Embryonic facial prominence (tissue), 1 donor: ENCODE measurements around the gene PLCB3.
A peak's percentile ranks its signal among the peaks of the same experiment; 100 is the strongest.

Source experiments
- DNase-seq: peaks from one replicate; pipeline ENCODE4 v3.0.0-alpha.2; 2016; ENCODE audit errors: extremely low spot score

The PLCB3 gene

GRCh38 chr11:64222651-64223000 lies 28.7 kb upstream of the PLCB3 start:
- DNase-seq = no peak

- DNase-seq = no peak
Observed at GRCh38 chr11:64223001-64223651, 28.2 kb upstream of the PLCB3 start.

DNA sequence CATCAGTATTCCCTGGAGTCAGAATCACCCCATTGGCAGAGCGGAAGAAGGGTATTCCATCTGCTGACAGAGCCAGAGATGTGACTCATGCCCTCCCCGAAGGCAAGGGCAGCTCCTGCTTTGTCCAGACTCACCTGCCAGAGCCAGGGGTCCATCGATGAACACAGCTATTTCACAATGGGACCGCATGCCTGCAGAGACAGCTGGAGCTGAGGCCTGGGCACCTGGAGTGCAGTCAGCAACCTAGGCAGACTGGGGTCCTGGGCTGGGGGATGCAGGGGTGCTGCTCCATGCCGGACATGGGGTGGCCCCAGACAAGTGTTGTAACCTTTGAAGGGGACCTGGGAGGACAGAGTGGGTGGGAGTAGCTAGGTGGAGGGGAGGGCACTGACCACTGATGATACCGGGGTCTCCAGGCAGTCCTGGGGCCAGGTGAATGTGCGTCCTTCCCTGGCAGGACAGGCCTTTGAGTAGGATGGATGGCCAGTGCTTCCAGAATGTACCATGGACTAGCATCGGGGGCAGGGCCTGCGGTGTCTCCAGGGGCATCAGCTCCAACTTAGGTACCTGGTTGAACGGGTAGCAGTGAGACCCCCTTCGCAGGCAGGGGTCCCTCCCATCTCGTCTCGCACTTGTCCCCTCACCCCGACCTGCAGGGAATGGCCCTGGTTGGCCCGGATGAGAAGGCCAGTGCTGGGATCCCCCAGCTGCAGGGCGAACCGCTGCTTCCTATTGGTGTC lies 27.0 kb upstream of the PLCB3 start:
- no peak for DNase-seq

DNA sequence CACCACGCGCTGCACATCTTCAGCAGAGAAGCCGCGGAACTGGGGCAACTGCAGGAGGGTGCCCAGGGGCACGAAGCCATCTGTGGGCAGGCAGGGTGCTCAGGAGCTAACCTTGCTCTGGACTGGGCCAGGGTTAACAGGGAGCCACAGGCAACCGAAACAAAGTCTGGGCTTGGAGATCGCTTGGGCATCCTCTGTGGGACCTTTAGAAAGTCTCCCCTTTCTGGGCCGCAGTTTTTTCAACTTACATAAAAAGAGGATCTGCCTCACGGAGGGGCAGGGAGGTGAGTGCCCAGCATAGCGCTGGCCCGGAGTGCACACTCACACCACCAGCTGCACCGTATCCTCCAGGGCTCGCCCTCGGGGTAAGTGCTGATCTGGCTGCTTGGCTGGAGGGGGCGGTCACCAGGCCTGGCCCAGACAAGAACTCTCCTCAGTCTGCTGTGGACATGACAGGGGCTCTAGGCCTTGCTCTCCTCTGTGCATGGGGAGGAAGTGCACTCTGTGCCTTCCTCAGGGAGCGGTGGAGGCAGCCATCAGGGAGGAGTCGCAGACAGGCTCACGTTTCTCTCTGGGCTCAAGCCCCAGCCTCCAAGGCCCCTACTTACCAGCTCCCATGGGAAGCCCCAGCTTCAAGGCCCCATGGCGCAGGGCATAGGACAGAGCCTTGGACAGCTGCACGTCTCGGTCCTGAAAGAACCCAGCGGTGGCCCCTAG lies 26.3 kb upstream of the PLCB3 start:
- no peak for DNase-seq

DNA sequence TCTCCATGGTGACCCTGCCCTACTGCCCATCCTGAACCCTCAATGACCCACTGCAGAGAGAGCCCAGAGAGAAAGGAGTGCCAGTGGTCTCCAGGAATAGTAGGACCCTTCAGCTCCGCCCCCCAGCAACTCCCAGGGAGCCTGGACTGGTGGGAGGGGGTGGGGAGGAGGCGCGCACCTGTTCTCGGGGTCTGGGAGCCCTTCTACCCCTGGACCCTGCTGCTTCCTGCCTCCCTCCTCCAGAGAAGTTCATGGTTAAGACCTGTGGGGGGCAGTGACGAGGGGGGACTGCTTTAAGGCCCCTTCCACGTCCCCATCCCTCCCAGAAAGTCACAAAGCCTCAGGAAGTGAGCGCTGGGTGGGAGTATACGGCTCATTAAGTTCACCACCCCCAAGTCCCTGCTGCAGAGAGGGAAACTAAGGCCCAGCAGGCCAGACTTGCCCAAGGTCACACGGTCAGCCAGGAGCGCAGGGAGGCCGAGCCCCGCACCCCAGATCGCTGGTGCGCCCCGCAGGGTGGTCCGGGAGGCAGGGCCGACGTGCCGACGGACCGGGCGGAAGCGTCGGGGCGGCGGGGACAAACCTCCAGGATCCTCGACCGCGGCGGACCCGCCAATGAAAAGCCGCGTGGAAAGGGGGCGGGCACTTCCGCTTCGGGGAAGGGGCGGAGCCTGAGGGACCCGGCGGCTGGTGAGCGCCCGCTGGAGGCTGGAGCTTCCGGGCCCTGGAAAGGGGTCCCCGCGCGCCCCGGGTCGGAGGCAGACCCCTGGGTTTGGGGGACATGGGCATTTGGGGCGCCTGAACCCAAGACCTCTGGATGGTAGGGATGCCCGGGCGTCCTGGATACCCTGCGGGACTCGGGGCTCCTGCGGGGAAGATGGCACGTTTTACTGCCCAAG lies 25.5 kb upstream of the PLCB3 start, which contains the start of the genes NUDT22 and TRPT1:
TSS of gene NUDT22 (plus strand) at position 667 of the 899 bp plus-strand sequence. CDS start 379 bp downstream, outside the sequence.
TSS of gene TRPT1 (minus strand) at position 579 of the 899 bp plus-strand sequence. CDS start at position 253, 326 bp downstream.
- no peak for DNase-seq

DNA sequence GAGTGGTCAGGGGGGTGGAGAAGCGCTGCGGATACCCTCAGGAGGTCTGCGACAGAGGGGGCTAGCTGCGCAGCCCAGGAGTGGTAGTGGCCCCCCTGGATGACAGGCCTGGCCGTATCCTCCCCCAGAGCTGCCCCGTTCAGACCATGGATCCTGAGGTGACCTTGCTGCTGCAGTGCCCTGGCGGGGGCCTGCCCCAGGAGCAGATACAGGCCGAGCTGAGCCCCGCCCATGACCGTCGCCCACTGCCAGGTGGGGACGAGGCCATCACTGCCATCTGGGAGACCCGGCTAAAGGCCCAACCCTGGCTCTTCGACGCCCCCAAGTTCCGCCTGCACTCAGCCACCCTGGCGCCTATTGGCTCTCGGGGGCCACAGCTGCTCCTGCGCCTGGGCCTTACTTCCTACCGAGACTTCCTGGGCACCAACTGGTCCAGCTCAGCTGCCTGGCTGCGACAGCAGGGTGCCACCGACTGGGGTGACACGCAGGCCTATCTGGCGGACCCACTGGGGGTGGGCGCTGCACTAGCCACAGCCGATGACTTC lies 24.8 kb upstream of the PLCB3 start:
- DNase-seq = no peak

GRCh38 chr11:64227405-64227956 lies 23.8 kb upstream of the PLCB3 start:
- no peak for DNase-seq

DNA sequence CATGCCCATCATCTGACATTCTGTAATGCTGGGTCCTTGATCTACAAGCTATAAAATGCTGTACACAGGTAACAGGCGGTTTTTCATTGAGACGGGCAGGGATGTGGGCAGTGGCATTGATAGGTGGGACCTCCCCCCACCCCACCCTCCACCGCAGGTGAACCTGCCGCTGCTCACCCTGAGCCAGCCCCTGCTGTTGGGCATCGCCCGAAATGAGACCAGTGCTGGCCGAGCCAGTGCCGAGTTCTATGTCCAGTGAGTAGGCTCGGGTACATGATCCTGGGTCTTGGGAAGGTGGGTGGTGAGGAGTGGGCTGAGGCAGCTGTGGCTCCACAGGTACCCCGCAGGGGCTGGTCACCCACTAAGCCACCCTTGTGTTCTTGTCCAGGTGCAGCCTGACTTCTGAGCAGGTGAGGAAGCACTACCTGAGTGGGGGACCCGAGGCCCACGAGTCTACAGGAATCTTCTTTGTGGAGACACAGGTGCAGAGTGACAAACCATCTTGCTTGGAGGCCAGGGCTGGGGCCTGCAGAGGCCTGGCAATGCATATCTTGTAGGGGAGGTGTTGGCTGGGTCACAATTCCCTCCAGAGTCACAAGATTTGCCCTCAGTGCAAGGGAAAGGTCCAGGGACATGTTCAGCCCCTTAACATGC lies 22.1 kb upstream of the PLCB3 start:
- DNase-seq = no peak

DNA sequence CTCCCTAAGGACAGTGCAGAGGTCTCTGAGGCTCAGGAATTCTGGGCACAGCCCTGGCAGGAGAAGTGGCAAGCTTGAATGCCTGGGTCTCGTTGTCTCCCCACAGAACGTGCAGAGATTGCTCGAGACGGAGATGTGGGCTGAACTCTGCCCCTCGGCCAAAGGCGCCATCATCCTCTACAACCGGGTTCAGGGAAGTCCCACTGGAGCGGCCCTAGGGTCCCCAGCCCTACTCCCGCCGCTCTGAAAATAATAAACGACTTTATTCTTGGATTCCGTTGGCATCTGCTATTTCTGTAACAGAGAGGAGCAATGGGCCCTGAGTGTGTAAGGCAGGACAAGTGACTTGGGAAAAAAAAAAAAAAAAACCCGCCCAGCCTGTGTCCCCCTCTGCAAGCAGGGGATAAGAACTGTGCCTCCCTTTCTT lies 21.6 kb upstream of the PLCB3 start:
- no peak for DNase-seq

- peak; percentile 62 for DNase-seq
Observed at GRCh38 chr11:64230171-64230984, 21.0 kb upstream of the PLCB3 start, which contains the start of gene DNAJC4. Gene DNAJC4, plus strand, starts transcription at chr11:64230548. Its CDS starts 307 bp downstream, at chr11:64230855.

GRCh38 chr11:64230985-64231365 lies 20.4 kb upstream of the PLCB3 start:
- no peak for DNase-seq

DNA sequence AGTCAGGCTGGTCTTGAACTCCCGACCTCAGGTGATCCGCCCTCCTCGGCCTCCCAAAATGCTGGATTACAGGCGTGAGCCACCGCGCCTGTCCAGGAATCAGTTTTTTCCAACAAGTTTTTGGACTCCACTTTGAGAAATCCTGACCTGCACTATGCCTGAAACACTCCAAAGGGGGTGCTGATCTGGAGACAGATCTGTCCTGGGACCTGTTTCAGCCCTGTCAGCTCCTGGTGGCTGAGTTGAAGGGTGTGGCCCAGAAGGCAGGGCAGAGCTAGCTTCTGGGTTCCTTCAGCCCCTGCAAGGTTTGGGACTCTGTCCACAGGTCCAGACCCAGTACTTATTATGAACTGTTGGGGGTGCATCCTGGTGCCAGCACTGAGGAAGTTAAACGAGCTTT lies 19.8 kb upstream of the PLCB3 start:
- DNase-seq = no peak

GRCh38 chr11:64232182-64232966 lies 19.0 kb upstream of the PLCB3 start:
- DNase-seq = no peak

DNA sequence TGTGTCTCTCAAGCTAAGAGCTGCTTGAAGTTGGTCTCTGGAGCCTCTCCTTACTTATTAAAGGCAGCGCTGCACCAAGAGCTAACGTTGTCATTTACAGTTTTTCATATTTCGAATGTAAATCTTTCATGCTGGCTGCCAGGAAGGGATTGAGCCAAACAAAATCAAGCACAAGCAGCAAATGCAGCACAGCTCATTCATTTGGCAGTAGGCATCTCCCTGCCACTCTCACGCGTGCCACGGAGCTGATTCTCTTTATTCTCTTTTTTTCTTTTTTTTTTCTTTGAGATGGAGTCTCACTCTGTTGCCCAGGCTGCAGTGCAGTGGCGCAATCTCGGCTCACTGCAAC lies 18.4 kb upstream of the PLCB3 start:
- DNase-seq = no peak

DNA sequence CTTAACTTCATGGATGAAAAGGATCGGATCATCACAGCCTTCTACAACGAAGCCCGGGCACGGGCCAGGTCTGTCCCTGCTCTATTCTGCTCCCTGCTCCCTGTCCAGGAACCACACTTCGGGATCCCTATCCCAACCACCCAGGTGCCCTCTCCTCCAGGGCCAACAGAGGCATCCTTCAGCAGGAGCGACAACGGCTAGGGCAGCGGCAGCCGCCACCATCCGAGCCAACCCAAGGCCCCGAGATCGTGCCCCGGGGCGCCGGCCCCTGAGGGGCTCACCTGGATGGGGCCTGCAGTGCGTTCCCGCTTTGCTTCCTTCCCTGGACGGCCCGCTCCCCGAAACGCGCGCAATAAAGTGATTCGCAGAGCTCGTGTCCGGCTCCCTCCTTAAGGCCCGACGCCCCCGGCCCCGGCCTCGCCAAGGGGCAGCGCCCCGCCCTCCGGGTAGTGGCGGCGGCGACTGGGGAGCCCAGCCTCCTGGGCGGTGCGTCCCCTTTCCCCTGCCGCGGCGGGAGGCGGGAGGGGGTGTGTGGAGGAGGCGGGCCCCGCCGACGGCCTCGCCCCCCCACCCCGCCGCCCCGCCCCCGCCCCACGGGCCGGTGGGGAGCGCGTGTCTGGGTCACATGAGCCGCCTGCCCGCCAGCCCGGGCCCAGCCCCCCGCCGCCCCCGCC lies 17.3 kb upstream of the PLCB3 start, which contains the start of gene VEGFB:
TSS of gene VEGFB (plus strand) at position 672 of the 674 bp plus-strand sequence. CDS start 250 bp downstream, outside the sequence.
- DNase-seq = no peak

- no peak for DNase-seq
Observed at GRCh38 chr11:64234647-64235379, 16.5 kb upstream of the PLCB3 start.

DNA sequence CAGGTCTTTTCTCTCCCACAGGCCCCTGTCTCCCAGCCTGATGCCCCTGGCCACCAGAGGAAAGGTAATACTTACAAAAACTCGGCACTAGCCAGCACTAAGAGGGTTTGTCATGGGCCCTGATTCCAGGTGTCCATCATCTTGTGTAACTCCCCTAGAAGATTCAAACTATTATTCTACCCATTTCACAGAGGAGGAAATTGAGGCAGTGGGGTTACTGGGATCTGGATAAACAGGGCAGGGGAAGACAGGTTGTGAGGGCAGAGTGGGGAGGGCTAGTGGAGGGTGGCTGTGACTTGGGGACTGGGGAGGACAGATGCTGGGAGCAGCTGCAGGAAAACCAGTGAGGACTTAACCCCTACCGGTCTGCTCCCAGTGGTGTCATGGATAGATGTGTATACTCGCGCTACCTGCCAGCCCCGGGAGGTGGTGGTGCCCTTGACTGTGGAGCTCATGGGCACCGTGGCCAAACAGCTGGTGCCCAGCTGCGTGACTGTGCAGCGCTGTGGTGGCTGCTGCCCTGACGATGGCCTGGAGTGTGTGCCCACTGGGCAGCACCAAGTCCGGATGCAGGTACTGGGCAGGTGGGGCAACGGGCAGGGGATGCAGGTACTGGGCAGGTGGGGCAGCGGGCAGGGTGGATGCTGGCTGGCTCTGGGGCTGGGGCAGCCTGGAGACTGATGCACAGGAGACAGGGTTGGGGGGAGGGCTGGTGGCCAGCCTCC lies 15.7 kb upstream of the PLCB3 start:
- DNase-seq = no peak
